Peyer's patch (tissue), 4 donors: Measurements from ENCODE around the gene PLK3. TPM values are rescaled to one million over a fixed set of nuclear protein-coding genes. Genes with fewer than 3 reads are reported as not detected.
"Not testable (repeated sequence)": the region's sequence is repeated elsewhere in the genome, so short reads cannot be mapped to it uniquely, and the experiment has no call there.

ENCODE experiments used
- DNase-seq, 3 donors: peaks; one replicate each; pipeline ENCODE4 v3.0.0-alpha.2; 2017 to 2019
- H3K27ac ChIP-seq, 4 donors: fragments of 200-600 bp; sonication (generic); one replicate each; pipeline ENCODE4 v1.5.1; 2016 to 2019
- H3K27me3 ChIP-seq, 2 donors: fragments of 200-600 bp; sonication (generic); one replicate each; pipeline ENCODE4 v1.5.1; 2019
- H3K36me3 ChIP-seq, 3 donors: fragments of 200-600 bp; sonication (generic); one replicate each; pipeline ENCODE4 v1.5.1; 2016 to 2019
- H3K4me1 ChIP-seq, 4 donors: fragments of 200-600 bp; sonication (generic); one replicate each; pipeline ENCODE4 v1.5.1; 2016 to 2019
- H3K4me3 ChIP-seq, 4 donors: fragments of 200-600 bp; sonication (generic); 1 replicate in 3 of 4; 2 replicates in 1 of 4; pipeline ENCODE4 v1.5.1; 2016 to 2019; ENCODE audit warnings: mild to moderate bottlenecking in 1 of 4
- H3K9me3 ChIP-seq, 4 donors: fragments of 200-600 bp; sonication (generic); one replicate each; pipeline ENCODE4 v1.5.1; 2016 to 2019; ENCODE audit warnings: mild to moderate bottlenecking in 1 of 4
- CTCF ChIP-seq, 6 experiments: fragments of 450-650 bp in 4 of 6; fragments of 200-600 bp in 2 of 6; sonication (generic) in 1 of 6; IDR thresholded peaks; one replicate each; pipeline ENCODE4 v1.5.1; 2017 to 2019; ENCODE audit warnings: antibody characterized with exemption in 6 of 6, mild to moderate bottlenecking in 3 of 6, moderate library complexity in 1 of 6
- POLR2A ChIP-seq, 2 donors: fragments of 450-650 bp; IDR thresholded peaks; one replicate each; pipeline ENCODE4 v1.5.1; 2017; ENCODE audit warnings: antibody characterized with exemption in 2 of 2, mild to moderate bottlenecking in 2 of 2, moderate library complexity in 2 of 2
- total RNA-seq, 4 donors: library from RNA; depleted of rRNA; stranded (reverse); fragments of >200 nt; gene quantifications; one replicate each; pipeline ENCODE4 v1.1.0, GENCODE V29; 2016

The PLK3 gene
- total RNA-seq, 4 donors from 2014 or later = 7.7 to 28.1 (median 23.5) TPM

GRCh38 chr1:44790968-44791801 is 9.0 kb upstream of the PLK3 start:
- Histone ChIP-seq H3K27ac (no peak overlapping the region), H3K4me1 (peaks cover 0 to 3% (median 2%) of the 10 kb centered on the region in 4 donors), H3K4me3 (no peak overlapping the region), H3K27me3 (no peaks in the 10 kb centered on the region), H3K9me3 (no peaks in the 10 kb centered on the region), H3K36me3 (no peaks in the 10 kb centered on the region)
- no peak for DNase-seq
- TF ChIP-seq CTCF (IDR thresholded peaks at IDR 0.05) = no peak
- no peak for TF ChIP-seq POLR2A (IDR thresholded peaks at IDR 0.05)

- no peaks in the 10 kb centered on the region for H3K36me3 ChIP-seq
- no peaks in the 10 kb centered on the region for H3K4me1 ChIP-seq
- no peaks in the 10 kb centered on the region for H3K27me3 ChIP-seq
- DNase-seq = peak in 2 of 3 donors; percentile 2 to 22
- no peak overlapping the region for H3K4me3 ChIP-seq
- H3K9me3 ChIP-seq = no peaks in the 10 kb centered on the region
- TF ChIP-seq CTCF (IDR thresholded peaks at IDR 0.05) = no peak
- no peak for TF ChIP-seq POLR2A (IDR thresholded peaks at IDR 0.05)
- no peak overlapping the region for H3K27ac ChIP-seq
Measured at GRCh38 chr1:44792736-44793502, 7.3 kb upstream of the PLK3 start.

GRCh38 chr1:44797886-44798285 is 2.3 kb upstream of the PLK3 start:
- not testable (repeated sequence) for H3K27me3 ChIP-seq, H3K4me3 ChIP-seq, H3K36me3 ChIP-seq, H3K9me3 ChIP-seq, H3K27ac ChIP-seq
- H3K4me1 ChIP-seq = peaks cover 0 to 28% (median 6%) of the 10 kb centered on the region in 4 donors
- peak in 1 of 3 donors; percentile 43 for DNase-seq

GRCh38 chr1:44798481-44799365 is 1.5 kb upstream of the PLK3 start:
- DNase-seq = peak in 2 of 3 donors; percentile 5 to 51
- Histone ChIP-seq H3K9me3 (no peaks in the 10 kb centered on the region), H3K27ac (peak overlapping the region in 3 of 4 donors; percentile 85 to 98 (median 92)), H3K36me3 (peaks cover 0 to 9% (median 0%) of the 10 kb centered on the region in 3 donors), H3K27me3 (no peaks in the 10 kb centered on the region), H3K4me1 (peaks cover 0 to 29% (median 8%) of the 10 kb centered on the region in 4 donors), H3K4me3 (no peak overlapping the region)
- TF ChIP-seq POLR2A (IDR thresholded peaks at IDR 0.05) (no peak), CTCF (IDR thresholded peaks at IDR 0.05) (no peak)

- Histone ChIP-seq H3K27ac (peak overlapping the region; percentile 43 to 98 (median 74)), H3K9me3 (no peaks in the 10 kb centered on the region), H3K36me3 (peaks cover 0 to 34% (median 0%) of the 10 kb centered on the region in 3 donors), H3K27me3 (no peaks in the 10 kb centered on the region), H3K4me1 (peaks cover 4 to 38% (median 14%) of the 10 kb centered on the region in 4 donors), H3K4me3 (peak overlapping the region; percentile 66 to 89 (median 75))
- TF ChIP-seq CTCF (IDR thresholded peaks at IDR 0.05) (no peak), POLR2A (IDR thresholded peaks at IDR 0.05) (no peak)
- peak in 2 of 3 donors; percentile 48 to 66 for DNase-seq
Measured at GRCh38 chr1:44801491-44802305, 1.5 kb downstream of the PLK3 start.
